ENCODE measurements around the gene FOXL1.

DNA sequence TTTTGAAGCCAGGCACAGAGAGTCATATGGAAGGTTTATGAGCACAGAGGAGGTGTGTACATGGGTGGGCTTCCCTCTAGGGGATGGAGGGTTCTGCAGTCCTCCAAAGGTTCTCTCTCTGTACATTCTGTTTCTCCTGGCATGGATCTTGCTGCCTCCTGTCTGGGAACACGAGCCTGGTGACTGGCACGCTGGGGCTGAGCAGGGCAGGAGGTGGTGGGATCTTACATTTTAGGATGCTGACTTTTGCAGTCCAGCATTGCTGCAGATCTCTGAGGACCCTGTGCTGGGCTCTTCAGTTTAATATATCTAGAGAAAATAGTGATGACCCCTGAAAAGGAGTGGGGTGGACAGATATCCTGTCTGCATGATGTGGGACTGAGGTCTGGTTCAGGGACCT lies 23.0 kb downstream of the FOXL1 start:
- TF ChIP-seq POLR2AphosphoS5 (IDR thresholded peaks at IDR 0.05) (no peak), EP300 (IDR thresholded peaks at IDR 0.05) (no peak)
- TF ChIP-seq, protein P1, sequence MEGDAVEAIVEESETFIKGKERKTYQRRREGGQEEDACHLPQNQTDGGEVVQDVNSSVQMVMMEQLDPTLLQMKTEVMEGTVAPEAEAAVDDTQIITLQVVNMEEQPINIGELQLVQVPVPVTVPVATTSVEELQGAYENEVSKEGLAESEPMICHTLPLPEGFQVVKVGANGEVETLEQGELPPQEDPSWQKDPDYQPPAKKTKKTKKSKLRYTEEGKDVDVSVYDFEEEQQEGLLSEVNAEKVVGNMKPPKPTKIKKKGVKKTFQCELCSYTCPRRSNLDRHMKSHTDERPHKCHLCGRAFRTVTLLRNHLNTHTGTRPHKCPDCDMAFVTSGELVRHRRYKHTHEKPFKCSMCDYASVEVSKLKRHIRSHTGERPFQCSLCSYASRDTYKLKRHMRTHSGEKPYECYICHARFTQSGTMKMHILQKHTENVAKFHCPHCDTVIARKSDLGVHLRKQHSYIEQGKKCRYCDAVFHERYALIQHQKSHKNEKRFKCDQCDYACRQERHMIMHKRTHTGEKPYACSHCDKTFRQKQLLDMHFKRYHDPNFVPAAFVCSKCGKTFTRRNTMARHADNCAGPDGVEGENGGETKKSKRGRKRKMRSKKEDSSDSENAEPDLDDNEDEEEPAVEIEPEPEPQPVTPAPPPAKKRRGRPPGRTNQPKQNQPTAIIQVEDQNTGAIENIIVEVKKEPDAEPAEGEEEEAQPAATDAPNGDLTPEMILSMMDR (IDR thresholded peaks at IDR 0.05), result no peak

Data from esophagus muscularis mucosa (tissue), 4 donors.